ENCODE data around the gene SULT1A2.
"Not testable (repeated sequence)": the region's sequence is repeated elsewhere in the genome, so short reads cannot be mapped to it uniquely, and the experiment has no call there.

SULT1A2 gene

DNA sequence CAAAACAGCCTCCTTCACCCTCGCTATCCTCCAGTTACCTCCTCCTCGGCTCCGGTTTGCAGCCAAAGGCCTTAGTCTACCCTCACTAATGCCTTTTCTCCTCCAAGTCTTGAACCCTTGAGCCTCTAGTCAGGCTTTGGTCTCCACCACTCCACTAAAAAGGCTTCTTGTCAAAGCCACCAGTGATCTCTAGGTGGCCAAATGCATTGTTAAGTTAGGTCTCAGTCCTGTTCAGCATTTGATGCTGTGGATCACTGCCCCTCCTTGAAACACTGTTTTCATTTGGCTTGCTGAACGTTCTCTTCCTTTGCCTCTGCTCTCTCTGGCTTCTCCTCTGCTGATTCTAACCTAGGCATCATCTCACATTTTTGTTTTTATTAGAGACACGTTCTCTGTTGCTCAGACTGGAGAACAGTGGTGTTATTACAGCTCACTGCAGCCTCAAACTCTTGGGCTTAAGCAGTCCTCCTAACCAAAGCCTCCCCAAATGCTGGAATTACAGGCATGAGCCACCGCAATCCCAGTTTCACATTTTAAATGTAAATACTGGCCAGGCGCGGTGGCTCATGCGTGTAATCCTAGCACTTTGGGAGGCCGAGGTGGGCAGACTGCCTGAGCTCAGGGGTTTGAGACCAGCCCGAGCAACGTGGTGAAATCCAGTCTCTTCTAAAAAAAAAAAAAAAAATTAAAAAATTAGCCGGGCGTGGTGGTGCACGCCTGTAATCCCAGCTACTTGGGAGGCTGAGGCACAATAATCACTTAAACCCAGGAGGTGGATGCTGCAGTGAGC, 42.0 kb downstream of the SULT1A2 start:
- no peak for DNase-seq

- peak; percentile 90 for DNase-seq
Measured at GRCh38 chr16:28553776-28554633, 42.8 kb downstream of the SULT1A2 start, which contains the start of gene SGF29. SGF29 (plus strand) TSS chr16:28553920; CDS start chr16:28581070, 27,150 bp downstream.

- DNase-seq, result no peak
Measured at GRCh38 chr16:28549301-28549899, 47.5 kb downstream of the SULT1A2 start.

DNA sequence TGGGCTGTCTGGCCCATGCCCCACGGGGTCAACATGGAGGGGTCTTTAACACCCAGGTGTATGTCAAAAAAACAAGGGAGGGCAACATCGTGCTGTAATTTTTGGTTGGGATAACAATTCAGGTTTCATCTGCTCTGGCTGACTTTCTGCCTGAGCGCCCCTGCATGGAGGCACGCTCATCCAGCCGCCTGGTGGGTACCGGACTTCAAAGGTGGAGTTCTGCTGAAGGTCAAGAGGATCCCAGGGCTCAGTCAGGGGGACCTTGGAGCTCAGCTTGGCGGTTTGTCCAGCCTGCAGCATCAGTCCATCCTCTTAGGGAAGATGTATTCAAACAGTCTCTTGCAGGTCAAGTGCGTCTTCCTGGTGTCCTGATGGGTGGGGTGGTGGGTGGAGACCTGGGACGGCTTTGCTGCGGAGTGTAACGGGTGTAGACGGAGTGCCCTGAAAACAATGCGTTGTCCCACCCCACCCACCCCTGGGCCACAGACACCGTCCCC, 48.5 kb downstream of the SULT1A2 start:
- DNase-seq, result no peak

- DNase-seq, result no peak
Measured at GRCh38 chr16:28546626-28547025, 50.2 kb downstream of the SULT1A2 start.

- DNase-seq, result not testable (repeated sequence)
Measured at GRCh38 chr16:28545964-28546363, 50.9 kb downstream of the SULT1A2 start.

DNA sequence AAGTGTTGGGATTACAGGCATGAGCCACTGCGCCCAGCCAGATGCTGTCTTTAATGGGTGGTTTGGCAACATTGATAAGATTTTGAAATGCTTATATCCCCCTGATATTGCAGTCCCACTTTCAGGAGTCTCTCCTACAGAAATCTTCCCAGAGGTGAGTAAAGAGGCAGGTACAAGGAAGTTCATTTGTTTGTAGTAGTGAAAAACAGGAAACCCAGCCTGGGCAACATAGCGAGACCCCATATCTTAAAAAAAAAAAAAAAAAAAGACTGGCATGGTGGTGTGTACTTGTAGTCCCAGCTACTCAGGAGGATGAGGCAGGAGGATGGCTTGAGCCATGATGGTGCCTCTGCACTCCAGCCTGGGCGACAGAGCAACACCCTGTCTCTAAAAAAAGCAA, 51.9 kb downstream of the SULT1A2 start:
- no peak for DNase-seq

DNA sequence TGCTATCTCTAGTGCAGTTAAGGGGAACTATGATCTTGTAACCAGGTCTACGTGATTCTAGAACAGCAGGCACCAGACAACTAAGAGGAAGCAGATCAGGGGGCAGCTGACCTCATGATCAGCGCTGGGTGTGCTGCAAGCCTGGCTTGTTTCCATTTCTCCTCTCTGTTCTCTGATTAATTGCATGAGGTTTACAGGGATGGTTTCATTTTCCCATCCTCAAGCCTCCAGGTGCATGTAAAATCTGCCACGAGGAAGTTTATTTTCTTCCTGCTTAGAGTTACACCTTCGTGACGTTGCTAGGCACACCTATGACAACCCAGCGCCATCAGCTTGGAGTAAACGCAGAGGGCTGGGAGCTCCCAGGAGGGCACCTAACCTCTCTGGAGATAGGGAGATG, 53.8 kb downstream of the SULT1A2 start:
- DNase-seq, result no peak

GRCh38 chr16:28542646-28543045, 54.2 kb downstream of the SULT1A2 start:
- DNase-seq, result no peak

All from activated CD8-positive, alpha-beta memory T cell treated with anti-CD3 and anti-CD28 coated beads, Interleukin-2, amount 50 U/mL, for 4 hours (primary cell).